ENCODE measurements around the gene GSTA1.
"Not testable (repeated sequence)": the region's sequence is repeated elsewhere in the genome, so short reads cannot be mapped to it uniquely, and the experiment has no call there.

Gene GSTA1

DNA sequence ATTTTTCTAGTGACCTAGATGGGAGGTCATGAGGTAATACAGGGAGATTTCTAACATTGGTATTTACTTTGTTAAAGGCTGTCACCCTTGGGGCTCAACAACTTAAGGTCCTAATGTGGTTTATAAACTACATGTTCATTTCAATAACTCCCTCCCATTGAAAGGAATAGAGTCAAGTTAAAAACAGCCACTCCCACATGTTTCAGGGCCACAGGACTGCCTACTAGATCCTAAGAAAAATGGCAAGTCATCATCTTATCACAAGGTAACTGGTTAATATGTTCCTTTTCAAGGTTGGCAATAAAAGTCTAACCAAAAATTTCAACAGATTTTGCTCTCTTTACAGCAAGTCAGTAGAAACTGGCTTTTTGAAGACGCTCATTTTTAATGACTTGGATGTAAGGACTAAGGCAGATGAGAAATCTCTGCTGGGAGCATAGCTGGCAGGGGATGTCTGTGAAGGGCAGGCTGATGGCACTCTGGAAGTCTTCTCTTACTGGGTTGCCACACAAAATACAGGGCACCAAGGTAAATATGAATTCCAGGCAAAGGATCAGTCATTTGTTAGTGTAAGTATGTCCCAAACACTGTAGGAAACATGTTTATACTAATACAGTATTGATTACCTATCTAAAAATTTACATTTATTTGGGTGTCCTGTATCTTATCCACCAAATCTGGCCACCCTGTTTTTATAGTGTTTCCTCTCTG is 23.6 kb upstream of the GSTA1 start:
- not testable (repeated sequence) for H3K36me3 ChIP-seq (ENCODE audit: control insufficient read depth, insufficient read depth, low read length); H3K4me1 ChIP-seq (ENCODE audit: control insufficient read depth, insufficient read depth, low read length, poor library complexity, severe bottlenecking); H3K27ac ChIP-seq (ENCODE audit: low read depth, low read length, severe bottlenecking); H3K9me3 ChIP-seq (ENCODE audit: control insufficient read depth, low read length); H3K4me3 ChIP-seq (ENCODE audit: extremely low read depth, insufficient read depth, low read length, poor library complexity, severe bottlenecking)
- WGBS, 2 experiments (ENCODE audit: insufficient coverage in 2 of 2): no CpG with 5 or more reads among the region's 1 CpG

DNA sequence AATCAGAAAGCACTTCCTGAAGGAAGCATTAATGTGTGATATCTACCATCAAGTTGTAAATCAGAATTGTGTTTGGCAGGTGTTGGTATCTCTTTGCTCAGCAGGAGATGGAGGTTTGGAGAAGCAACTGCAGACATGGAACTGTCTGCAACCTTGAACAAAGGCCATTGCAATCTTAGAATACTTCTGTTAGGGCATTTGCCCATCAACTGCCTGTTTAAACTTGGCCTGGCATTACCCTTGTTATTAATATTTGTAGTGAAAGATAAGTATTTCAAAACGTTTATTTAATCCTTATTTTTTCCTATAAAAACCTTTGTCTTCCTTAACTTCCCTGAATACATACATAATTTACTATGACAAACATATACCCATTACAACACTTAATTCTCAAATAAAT is 22.9 kb upstream of the GSTA1 start:
- no peak overlapping the region for H3K4me3 ChIP-seq (ENCODE audit: extremely low read depth, insufficient read depth, low read length, poor library complexity, severe bottlenecking)
- H3K27ac ChIP-seq (ENCODE audit: low read depth, low read length, severe bottlenecking): no peak overlapping the region
- WGBS, 2 experiments (ENCODE audit: insufficient coverage in 2 of 2): no CpG with 5 or more reads among the region's 1 CpG

DNA sequence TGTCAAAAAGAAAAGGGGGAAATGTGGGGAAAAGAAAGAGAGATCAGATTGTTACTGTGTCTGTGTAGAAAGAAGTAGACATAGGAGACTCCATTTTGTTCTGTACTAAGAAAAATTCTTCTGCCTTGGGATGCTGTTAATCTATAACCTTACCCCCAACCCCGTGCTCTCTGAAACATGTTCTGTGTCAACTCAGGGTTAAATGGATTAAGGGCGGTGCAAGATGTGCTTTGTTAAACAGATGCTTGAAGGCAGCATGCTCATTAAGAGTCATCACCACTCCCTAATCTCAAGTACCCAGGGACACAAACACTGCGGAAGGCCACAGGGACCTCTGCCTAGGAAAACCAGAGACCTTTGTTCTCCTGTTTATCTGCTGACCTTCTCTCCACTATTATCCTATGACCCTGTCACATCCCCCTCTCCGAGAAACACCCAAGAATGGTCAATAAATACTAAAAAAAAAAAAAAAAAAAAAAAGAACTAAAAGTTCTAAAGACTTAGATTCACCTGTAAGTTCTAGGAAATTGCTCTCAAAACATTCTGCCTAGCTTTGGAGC is 22.4 kb upstream of the GSTA1 start:
- not testable (repeated sequence) for H3K4me3 ChIP-seq (ENCODE audit: extremely low read depth, insufficient read depth, low read length, poor library complexity, severe bottlenecking); H3K36me3 ChIP-seq (ENCODE audit: control insufficient read depth, insufficient read depth, low read length); H3K4me1 ChIP-seq (ENCODE audit: control insufficient read depth, insufficient read depth, low read length, poor library complexity, severe bottlenecking); H3K27ac ChIP-seq (ENCODE audit: low read depth, low read length, severe bottlenecking); H3K9me3 ChIP-seq (ENCODE audit: control insufficient read depth, low read length)
- WGBS, 2 experiments (ENCODE audit: insufficient coverage in 2 of 2): no CpG with 5 or more reads among the region's 4 CpGs

More for the DNA sequence above, 22.9 kb upstream of the GSTA1 start:
- H3K36me3 ChIP-seq (ENCODE audit: control insufficient read depth, insufficient read depth, low read length): no peaks in the 10 kb centered on the region
- no peaks in the 10 kb centered on the region for H3K9me3 ChIP-seq (ENCODE audit: control insufficient read depth, low read length)
- no peaks in the 10 kb centered on the region for H3K4me1 ChIP-seq (ENCODE audit: control insufficient read depth, insufficient read depth, low read length, poor library complexity, severe bottlenecking)

DNA sequence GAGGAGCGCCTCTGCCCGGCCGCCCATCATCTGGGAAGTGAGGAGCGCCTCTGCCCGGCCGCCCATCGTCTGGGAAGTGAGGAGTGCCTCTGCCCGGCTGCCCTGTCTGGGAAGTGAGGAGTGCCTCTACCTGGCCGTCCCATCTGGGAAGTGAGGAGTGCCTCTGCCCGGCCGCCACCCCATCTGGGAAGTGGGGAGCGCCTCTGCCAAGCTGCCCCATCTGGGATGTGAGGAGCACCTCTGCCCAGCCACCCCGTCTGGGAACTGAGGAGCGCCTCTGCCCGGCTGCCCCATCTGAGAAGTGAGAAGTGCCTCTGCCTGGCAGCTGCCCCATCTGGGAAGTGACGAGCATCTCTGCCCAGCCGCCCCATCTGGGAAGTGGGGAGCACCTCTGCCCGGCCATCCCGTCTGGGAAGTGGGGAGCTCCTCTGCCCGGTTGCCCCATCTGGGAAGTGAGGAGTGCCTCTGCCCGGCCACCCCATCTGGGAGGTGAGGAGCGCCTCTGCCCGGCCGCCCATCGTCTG is 21.7 kb upstream of the GSTA1 start:
- 94 to 95% methylated on average over 11 to 21 of the region's 25 CpGs for WGBS, 2 experiments (ENCODE audit: insufficient coverage in 2 of 2)
- not testable (repeated sequence) for H3K36me3 ChIP-seq (ENCODE audit: control insufficient read depth, insufficient read depth, low read length); H3K9me3 ChIP-seq (ENCODE audit: control insufficient read depth, low read length); H3K4me3 ChIP-seq (ENCODE audit: extremely low read depth, insufficient read depth, low read length, poor library complexity, severe bottlenecking); H3K27ac ChIP-seq (ENCODE audit: low read depth, low read length, severe bottlenecking); H3K4me1 ChIP-seq (ENCODE audit: control insufficient read depth, insufficient read depth, low read length, poor library complexity, severe bottlenecking)

DNA sequence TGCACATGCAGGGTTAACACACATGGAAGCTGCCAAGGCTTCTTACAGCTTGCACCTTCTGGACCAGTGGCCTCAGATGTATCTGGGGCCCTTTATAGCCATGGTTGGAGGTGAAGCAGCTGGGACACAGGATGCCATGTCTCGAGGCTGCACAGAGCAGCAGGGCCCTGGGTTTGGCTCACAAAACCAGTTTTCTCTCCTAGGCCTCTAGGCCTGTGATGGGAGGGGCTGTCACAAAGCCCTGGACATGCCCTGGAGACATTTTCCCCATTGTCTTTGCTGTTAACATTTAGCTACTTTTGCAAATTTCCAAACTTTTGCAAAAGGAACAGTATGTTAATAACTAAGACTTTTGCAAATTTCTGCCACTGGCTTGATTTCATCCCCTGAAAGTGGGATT is 18.2 kb upstream of the GSTA1 start:
- 78 to 88% methylated on average over 1 of the region's 1 CpG for WGBS, 2 experiments (ENCODE audit: insufficient coverage in 2 of 2)
- Histone ChIP-seq H3K4me3 (ENCODE audit: extremely low read depth, insufficient read depth, low read length, poor library complexity, severe bottlenecking) (no peak overlapping the region), H3K9me3 (ENCODE audit: control insufficient read depth, low read length) (no peaks in the 10 kb centered on the region), H3K4me1 (ENCODE audit: control insufficient read depth, insufficient read depth, low read length, poor library complexity, severe bottlenecking) (no peaks in the 10 kb centered on the region), H3K27ac (ENCODE audit: low read depth, low read length, severe bottlenecking) (no peak overlapping the region), H3K36me3 (ENCODE audit: control insufficient read depth, insufficient read depth, low read length) (no peaks in the 10 kb centered on the region)

DNA sequence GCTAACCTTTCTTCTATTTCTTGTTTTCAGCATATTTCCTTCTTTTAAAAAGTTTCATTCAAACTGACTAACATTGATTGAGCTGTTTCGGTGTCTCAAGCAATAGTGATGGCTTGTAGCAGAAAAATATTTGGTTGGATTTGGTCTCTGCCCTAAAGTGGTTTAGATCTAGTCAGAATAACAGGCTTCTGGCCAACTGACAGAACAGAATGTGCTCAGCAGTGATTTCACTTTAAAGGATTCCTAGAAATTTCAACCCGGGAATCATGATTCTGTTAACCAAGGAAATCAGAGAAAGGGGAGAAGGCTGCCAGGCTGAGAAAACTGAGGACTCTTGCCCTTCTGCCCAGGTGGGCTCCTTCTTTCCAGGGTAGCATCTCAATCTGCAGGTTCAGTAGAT is 16.6 kb upstream of the GSTA1 start:
- H3K27ac ChIP-seq (ENCODE audit: low read depth, low read length, severe bottlenecking): no peak overlapping the region
- H3K4me3 ChIP-seq (ENCODE audit: extremely low read depth, insufficient read depth, low read length, poor library complexity, severe bottlenecking): no peak overlapping the region
- no peaks in the 10 kb centered on the region for H3K36me3 ChIP-seq (ENCODE audit: control insufficient read depth, insufficient read depth, low read length)
- WGBS, 2 experiments (ENCODE audit: insufficient coverage in 2 of 2): 92 to 96% methylated on average over 1 to 2 of the region's 2 CpGs
- no peaks in the 10 kb centered on the region for H3K9me3 ChIP-seq (ENCODE audit: control insufficient read depth, low read length)
- H3K4me1 ChIP-seq (ENCODE audit: control insufficient read depth, insufficient read depth, low read length, poor library complexity, severe bottlenecking): no peaks in the 10 kb centered on the region

DNA sequence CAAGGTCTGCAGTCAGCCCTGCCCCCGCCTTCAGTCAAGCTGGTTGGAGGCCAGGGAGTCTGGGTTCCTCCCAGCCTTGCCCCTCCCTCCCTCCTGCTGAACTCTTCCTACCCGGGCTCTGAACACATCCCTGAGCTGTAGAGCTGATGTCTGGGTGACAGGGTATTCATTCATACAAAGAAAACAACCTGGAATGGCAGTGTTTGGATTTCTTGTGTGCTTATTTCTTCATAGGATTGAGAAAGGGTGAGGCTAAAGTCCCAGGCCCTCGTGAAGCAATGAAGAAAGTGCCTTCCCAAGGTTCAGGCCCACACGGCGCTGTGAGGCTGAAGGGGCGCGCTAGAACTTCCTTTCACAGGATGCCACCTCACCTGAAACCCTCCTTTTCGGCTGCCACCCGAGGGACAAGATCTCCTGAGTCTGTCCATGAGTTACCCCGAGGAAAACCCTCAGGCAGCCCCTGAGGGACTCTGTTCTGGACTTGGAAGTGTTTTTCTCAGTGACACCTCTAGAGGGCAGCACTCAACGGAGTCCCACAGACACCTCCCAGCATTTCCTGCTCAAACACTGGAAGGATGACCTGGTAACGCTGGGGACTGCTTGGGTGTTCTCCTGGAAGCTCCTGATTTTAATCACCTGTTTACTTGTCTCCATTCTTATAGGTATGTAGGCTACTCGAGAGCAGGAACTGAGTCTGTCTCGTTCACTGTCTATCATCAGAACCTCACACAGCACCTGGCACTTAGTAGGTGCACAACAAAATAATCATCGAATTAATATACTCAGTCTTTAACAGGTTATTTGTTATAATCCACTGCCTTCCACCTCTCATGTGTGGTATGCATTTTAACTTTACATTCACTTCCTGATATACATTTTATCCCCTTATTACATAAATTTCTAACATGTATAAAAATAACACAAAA is 11.8 kb upstream of the GSTA1 start:
- WGBS, 2 experiments (ENCODE audit: insufficient coverage in 2 of 2): 46% methylated on average over 10 to 12 of the region's 15 CpGs
- Histone ChIP-seq H3K4me3 (ENCODE audit: extremely low read depth, insufficient read depth, low read length, poor library complexity, severe bottlenecking) (no peak overlapping the region), H3K9me3 (ENCODE audit: control insufficient read depth, low read length) (no peaks in the 10 kb centered on the region), H3K27ac (ENCODE audit: low read depth, low read length, severe bottlenecking) (no peak overlapping the region), H3K4me1 (ENCODE audit: control insufficient read depth, insufficient read depth, low read length, poor library complexity, severe bottlenecking) (no peaks in the 10 kb centered on the region), H3K36me3 (ENCODE audit: control insufficient read depth, insufficient read depth, low read length) (no peaks in the 10 kb centered on the region)

DNA sequence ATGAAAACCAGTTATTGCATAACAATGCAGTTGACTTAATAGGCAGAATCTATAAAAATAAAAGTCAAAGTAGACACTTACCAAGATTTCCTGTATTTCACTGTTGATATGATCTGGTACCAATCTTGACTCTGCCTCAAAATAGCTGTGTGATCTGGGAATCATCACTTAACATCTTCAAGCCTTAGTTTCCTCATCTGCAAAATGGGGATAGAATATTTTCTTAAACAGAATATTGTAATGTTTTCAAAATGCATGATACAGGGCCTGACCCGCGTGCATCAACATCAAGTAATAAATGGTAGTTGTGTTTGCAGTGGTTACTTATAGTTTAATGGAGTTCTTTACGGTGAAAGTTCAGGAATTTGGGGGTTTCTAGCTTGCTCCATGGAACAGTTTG is 10.9 kb upstream of the GSTA1 start:
- not testable (repeated sequence) for H3K36me3 ChIP-seq (ENCODE audit: control insufficient read depth, insufficient read depth, low read length); H3K4me1 ChIP-seq (ENCODE audit: control insufficient read depth, insufficient read depth, low read length, poor library complexity, severe bottlenecking); H3K9me3 ChIP-seq (ENCODE audit: control insufficient read depth, low read length); H3K27ac ChIP-seq (ENCODE audit: low read depth, low read length, severe bottlenecking); H3K4me3 ChIP-seq (ENCODE audit: extremely low read depth, insufficient read depth, low read length, poor library complexity, severe bottlenecking)
- WGBS, 2 experiments (ENCODE audit: insufficient coverage in 2 of 2): 67 to 73% methylated on average over 3 of the region's 3 CpGs

DNA sequence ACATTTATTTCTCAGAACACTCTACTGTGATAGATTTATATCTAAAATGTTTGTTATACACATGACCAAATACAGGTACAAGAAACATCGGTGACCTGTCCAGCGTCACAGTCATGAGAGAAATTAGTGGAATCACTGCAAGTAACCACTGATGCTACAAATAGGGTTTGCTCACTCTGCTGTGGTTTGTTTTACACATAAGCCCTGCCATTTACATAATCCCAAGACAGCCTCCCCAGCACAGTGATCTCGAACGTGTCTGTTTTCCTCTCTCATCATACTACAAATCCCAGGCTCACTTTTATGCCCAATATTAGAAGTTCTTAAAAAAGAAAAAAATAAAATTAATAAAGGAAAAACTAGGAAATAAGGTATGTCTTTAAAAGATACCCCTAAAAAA is 6.2 kb upstream of the GSTA1 start:
- H3K36me3 ChIP-seq (ENCODE audit: control insufficient read depth, insufficient read depth, low read length); H3K4me1 ChIP-seq (ENCODE audit: control insufficient read depth, insufficient read depth, low read length, poor library complexity, severe bottlenecking); H3K9me3 ChIP-seq (ENCODE audit: control insufficient read depth, low read length); H3K27ac ChIP-seq (ENCODE audit: low read depth, low read length, severe bottlenecking); H3K4me3 ChIP-seq (ENCODE audit: extremely low read depth, insufficient read depth, low read length, poor library complexity, severe bottlenecking): not testable (repeated sequence)
- no CpG with 5 or more reads among the region's 4 CpGs for WGBS, 2 experiments (ENCODE audit: insufficient coverage in 2 of 2)

DNA sequence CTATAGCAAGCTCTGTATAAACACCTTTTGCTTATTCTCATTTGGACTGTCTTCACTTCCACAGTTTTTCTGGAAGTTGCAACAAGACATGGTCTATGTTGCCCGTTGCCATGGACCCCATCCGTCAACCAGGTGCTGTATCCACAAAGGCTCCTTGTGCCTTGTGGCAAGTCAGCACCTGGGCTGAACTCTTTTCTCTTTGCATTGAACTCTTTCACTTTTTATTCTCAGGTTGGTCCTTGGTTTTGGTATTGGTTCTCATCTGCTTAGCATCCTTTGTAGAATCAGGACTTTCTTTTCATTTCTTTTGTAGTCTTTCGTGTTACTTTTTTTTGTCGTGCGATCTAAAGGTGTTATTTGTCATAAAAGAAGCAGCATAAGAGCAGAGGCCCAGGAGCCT is 5.0 kb upstream of the GSTA1 start:
- no peaks in the 10 kb centered on the region for H3K36me3 ChIP-seq (ENCODE audit: control insufficient read depth, insufficient read depth, low read length)
- no peaks in the 10 kb centered on the region for H3K9me3 ChIP-seq (ENCODE audit: control insufficient read depth, low read length)
- no peak overlapping the region for H3K27ac ChIP-seq (ENCODE audit: low read depth, low read length, severe bottlenecking)
- H3K4me3 ChIP-seq (ENCODE audit: extremely low read depth, insufficient read depth, low read length, poor library complexity, severe bottlenecking): no peak overlapping the region
- 94 to 96% methylated on average over 4 to 5 of the region's 5 CpGs for WGBS, 2 experiments (ENCODE audit: insufficient coverage in 2 of 2)
- no peaks in the 10 kb centered on the region for H3K4me1 ChIP-seq (ENCODE audit: control insufficient read depth, insufficient read depth, low read length, poor library complexity, severe bottlenecking)
